ENCODE results near the gene ESYT1.
"Not testable (repeated sequence)": the region's sequence is repeated elsewhere in the genome, so short reads cannot be mapped to it uniquely, and the experiment has no call there.

Gene ESYT1

GRCh38 chr12:56155256-56155845 is 27.3 kb downstream of the ESYT1 start:
- DNase-seq (ENCODE audit: low read depth, low spot score), result no peak

- not testable (repeated sequence) for DNase-seq (ENCODE audit: low read depth, low spot score)
Observed at GRCh38 chr12:56156464-56157200, 28.6 kb downstream of the ESYT1 start.

- peak; percentile 65 for DNase-seq (ENCODE audit: low read depth, low spot score)
Observed at GRCh38 chr12:56157201-56158028, 29.3 kb downstream of the ESYT1 start.

- peak; percentile 97 for DNase-seq (ENCODE audit: low read depth, low spot score)
Observed at GRCh38 chr12:56158029-56158925, 30.2 kb downstream of the ESYT1 start, which contains the start of gene MYL6. Gene MYL6, plus strand, starts transcription at chr12:56158359. Its CDS starts 43 bp downstream, at chr12:56158402.

GRCh38 chr12:56158926-56159461 is 30.9 kb downstream of the ESYT1 start:
- DNase-seq (ENCODE audit: low read depth, low spot score), result peak; percentile 68

GRCh38 chr12:56159482-56160192 is 31.6 kb downstream of the ESYT1 start:
- DNase-seq (ENCODE audit: low read depth, low spot score), result no peak

- no peak for DNase-seq (ENCODE audit: low read depth, low spot score)
Observed at GRCh38 chr12:56160193-56160763, 32.2 kb downstream of the ESYT1 start.

GRCh38 chr12:56160894-56161689 is 33.0 kb downstream of the ESYT1 start:
- no peak for DNase-seq (ENCODE audit: low read depth, low spot score)

- DNase-seq (ENCODE audit: low read depth, low spot score), result no peak
Observed at GRCh38 chr12:56161690-56162351, 33.8 kb downstream of the ESYT1 start.

GRCh38 chr12:56162468-56163290 is 34.6 kb downstream of the ESYT1 start:
- DNase-seq (ENCODE audit: low read depth, low spot score), result no peak

- no peak for DNase-seq (ENCODE audit: low read depth, low spot score)
Observed at GRCh38 chr12:56163533-56164344, 35.7 kb downstream of the ESYT1 start.

GRCh38 chr12:56164345-56164729 is 36.3 kb downstream of the ESYT1 start:
- no peak for DNase-seq (ENCODE audit: low read depth, low spot score)

- DNase-seq (ENCODE audit: low read depth, low spot score), result no peak
Observed at GRCh38 chr12:56165369-56165768, 37.3 kb downstream of the ESYT1 start.

GRCh38 chr12:56169229-56169759 is 41.2 kb downstream of the ESYT1 start:
- DNase-seq (ENCODE audit: low read depth, low spot score), result no peak

GRCh38 chr12:56172839-56173238 is 44.8 kb downstream of the ESYT1 start:
- DNase-seq (ENCODE audit: low read depth, low spot score), result no peak

GRCh38 chr12:56178347-56178746 is 50.3 kb downstream of the ESYT1 start:
- DNase-seq (ENCODE audit: low read depth, low spot score), result no peak

- no peak for DNase-seq (ENCODE audit: low read depth, low spot score)
Observed at GRCh38 chr12:56186957-56187356, 58.9 kb downstream of the ESYT1 start.
